NCI-H2029 treated with DMSO at 0.1 percent for 48 hours (cell line): ENCODE data around the gene COL13A1.

Source experiments
- DNase-seq: peaks from one replicate; lab custom pipeline; 2025; lab: John Stamatoyannopoulos, UW

Gene COL13A1

DNA sequence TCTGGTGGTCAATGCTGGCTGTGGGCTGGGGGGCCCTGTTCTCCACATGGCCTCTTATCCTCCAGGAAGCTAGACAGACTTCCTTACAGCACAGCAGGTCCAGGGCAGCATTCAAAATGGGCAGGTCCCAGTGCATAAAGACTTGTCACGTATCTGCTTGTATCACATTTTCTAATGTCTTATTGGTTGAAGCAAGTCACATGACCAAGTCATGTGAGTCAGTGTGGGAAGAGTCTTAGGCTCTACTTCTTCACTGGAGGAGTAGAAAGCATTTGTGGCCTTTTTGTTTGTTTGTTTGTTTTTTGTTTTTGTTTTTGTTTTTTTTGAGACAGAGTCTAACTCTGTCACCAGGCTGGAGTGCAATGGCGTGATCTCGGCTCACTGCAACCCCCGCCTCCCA is 104.7 kb downstream of the COL13A1 start:
- DNase-seq, result no peak

DNA sequence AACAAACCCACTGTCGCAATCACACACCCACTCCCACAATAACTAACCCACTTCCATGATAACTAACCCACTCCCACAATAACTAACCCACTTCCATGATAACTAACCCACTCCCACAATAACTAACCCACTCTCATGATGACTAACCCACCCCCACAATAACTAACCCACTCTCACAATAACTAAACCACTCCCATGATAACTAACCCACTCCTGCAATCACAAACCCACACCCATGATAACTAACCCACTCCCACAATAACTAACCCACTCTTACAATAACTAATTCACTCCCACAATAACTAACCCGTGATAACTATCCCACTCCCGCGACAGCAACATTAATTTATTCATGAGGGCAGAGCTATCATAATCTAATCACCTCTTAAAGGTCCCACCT is 105.8 kb downstream of the COL13A1 start:
- no peak for DNase-seq

DNA sequence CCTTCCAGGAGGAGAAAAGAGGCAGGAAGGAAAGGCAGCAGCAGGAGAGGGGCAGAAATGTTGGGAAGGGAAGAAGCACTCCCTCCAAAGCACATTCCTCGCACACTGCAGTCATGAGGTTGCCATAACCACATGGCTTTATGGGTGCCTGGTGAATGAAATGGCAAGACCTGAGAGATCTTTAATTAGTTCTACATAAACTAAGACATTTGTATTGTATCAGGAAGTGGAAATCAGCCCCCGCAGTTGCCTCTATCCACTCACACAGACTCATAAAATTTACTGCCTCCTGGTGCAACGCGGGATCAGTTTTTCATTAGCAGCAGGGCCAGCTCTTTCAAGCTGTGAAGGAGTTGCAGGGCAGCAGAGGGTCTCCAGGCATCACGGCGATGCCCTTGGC is 106.4 kb downstream of the COL13A1 start:
- DNase-seq, result no peak

DNA sequence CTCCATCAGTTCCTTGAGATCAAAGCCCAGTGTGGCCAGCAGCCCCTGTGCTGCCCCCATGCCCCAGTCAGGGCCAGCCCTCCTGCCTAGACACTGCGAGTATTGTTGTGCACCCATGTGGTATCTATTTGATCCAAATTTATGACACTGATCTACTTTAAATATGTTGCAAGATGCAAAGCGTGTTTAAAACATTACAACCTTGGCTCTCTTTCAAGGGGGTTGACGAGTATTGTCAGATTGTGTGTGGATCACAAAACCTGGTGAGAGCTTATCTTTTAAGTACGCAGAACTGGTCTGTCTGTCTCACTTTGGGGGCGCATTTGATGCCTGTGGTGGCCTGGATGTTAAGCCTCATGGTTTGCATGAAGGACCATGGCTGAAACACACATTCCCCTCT is 108.9 kb downstream of the COL13A1 start:
- DNase-seq, result no peak

DNA sequence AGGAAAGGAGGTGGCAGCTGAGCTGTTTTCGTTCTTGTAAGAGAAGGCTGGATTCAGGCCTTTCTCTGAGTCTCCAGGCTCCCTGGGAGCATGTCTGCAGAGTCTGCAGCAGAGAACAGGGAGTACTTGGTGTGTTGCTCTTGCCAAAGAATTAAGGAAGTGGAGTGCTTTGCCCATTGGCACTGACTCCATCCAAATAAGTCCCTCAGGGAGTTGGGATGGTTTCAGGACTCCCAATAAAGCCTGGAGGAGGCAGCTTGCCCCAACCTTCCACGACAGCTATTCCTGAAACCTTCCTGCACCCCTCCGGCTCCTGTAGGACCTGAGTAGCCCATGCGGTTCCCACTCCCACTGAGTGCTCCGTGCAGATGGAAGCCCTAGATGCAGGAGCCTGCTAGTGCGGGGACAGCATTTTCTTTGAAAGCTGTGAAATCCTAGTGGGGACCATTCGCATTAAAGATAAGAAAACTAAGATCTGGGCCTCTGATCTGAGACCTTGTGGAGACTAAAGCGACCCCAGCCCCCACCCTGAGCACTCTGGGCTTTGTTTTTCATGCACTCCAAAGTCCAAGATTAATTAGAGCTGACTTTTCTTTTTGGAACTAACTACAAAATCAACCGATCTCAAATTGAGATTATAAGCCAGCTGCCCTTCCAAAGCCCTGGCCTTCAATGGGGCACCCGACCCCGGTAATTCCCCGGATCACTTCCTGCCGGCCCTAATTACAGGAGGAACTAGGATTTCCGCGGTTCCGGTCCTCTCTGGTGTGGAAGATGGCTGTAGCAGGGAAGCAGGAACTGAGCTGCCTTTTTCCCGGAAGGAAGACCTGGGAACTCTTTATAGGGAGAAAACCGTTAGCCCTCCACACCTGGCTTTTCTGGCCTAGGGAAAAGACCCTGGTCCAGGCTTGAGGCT is 110.2 kb downstream of the COL13A1 start:
- no peak for DNase-seq

DNA sequence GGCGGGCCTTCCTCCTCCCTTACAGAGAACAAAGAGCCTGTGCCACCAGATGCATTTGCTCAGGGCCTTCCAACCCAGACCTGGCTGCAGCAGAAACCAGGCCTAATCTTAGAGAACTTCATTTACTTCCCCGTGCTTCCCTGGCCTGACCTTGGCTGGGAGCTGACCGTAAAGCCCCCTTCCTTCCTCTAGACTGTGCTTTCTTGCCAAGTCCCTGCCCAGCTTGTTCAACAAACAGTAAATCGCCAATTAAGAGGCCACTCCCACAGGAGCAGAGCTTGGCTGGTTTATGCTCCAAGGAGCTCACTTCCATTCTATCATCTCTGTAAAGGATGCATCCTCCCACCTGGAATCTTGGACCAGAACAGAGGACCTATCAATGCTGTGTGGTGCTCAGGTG is 110.9 kb downstream of the COL13A1 start:
- DNase-seq, result no peak

DNA sequence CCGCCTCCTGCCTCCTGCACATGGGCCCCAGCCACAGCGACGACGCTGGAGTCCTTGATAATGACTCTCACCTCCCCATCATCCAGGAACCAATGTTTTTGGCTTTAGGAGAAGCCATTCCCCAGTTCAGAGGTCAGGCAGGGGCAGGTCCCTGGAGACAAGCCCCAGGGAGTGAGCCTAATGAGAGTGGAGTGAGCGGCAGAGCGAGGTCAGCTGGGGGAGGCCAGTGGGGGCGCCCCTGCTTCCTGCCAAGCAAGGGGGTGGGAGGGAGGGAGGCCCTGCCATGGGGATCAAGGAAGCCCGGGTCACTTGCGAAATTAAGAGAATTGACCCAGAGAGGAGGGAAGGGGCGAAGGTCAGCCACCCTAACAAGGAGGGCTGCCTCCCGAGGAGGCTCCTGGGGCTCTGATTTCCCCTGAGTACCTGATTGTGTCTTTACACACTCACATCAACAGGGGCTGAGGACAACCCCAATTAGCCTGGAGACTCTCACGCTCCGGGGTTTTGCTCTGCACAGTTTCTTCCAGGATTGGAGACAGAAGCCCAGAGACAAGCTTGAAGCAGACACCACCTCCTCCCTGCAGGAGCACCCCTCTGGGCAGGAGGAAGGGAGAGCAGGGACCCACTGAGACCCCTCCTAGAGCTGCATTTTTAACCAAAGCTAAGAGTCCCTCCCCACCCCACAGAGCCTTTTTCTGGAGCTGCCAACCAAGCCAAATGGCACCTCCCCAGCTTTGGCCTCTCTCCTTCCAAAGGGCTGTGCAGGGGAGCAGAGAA is 112.1 kb downstream of the COL13A1 start:
- DNase-seq, result no peak

DNA sequence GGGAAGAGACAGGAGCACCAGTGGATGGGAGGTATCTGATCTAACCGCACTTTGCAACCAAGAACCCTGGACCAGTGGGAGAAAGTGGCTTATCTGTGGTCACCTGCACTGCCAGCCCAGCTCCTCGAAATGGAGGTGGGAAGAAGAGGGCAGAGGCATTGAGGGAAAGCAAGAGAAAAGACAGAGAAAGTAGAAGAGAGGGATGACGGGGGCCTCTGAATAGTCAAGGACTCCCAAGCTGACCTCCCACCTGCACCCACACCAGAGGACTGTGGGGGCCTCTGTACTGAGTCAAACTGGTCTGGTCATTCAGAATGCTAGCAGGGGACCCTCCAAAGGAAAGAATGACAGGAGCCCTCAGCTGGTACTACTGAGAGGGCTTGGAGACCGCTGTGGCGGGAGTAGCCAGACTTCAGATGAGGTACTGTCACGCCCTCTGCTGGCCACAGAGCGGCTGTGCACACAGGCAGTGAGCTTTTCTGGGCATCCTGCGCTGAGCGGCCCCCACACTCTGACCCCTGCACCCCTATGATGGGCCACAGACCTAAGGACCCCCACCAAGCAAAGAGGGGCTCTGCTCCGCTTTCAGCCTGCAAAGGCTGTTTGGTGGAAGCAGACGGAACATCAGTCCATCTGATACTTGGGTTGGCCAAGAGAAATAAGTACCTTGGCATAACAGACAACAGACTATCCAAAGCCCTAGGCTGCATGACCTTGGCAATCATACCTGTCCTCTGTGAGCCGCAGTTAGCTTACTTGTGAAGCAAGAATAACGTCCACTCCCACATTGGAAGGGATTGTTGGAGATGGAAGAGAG is 112.9 kb downstream of the COL13A1 start:
- DNase-seq, result no peak

DNA sequence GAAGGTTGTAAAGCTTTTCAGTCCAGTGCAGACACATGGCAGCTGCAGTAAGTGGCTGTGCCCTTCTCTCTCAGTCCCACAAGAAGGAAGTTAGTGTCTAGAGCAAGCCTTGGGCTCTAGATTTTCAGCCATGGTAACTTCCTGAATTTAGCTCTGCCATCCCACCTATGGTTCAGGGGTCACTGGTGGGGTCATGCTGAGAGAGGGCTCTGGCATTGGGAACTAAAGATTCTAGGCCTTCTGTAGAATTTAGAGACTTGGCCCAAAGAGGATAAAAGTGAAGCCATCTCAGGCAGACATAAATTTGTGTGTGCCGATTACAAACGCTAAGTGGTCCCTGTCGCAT is 113.5 kb downstream of the COL13A1 start:
- DNase-seq, result no peak

DNA sequence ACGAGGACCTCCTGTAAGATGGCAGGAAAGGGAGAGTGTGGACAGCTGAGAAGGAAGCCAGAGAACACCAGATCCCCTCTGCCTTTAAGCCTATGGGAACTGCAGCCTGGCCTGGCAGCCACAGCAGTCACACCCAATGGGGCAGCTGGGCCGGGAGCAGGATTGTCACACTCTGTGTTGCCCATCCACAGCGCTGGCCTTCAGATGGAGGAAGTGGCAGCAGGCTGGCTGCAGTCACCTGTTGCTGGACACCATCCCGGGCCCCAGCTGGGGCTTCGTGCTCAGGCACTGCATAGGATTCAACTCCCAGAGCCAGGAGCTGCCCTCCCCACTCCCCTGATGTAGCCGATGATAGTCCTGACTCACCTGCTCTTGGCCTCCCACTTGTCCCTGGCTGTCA is 114.4 kb downstream of the COL13A1 start:
- DNase-seq, result no peak

DNA sequence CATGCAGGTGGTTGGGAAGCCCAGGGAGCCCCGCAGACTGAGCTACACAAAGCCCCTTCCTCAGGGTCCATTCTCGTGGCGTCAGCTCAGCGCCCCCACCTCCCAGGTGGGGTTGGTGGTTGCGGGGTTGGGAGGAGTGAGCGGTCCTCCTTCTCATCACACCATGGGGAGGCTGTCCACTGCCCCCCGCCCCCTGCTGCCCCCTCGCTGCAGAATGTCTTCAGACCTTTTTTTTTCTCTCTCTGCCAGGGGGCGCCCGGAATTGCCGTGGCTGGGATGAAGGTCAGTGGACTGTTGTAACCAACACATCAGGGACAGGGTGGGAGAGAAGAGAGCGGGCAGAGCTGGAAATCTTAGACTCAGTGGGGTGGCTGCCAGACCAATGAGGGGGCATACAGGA is 116.3 kb downstream of the COL13A1 start:
- DNase-seq, result no peak

DNA sequence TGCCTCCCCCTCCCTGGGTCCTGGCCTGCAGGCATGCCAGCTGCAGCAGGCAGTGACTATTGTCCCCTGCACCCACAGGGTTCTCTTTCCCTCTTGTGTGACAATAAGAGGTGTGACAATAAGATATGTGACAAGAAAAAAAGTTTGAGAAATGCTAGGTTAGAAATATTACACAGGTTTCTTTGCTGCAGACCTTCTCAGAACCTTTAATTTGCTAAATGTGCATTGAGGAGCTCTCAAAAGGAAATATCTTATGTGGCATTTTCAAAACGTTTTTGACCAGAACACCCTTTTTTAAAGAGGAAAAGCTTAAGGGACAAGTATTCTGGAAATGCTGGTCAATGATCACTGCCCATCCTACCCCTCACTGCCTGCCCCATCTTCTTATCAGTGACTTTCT is 117.5 kb downstream of the COL13A1 start:
- no peak for DNase-seq

DNA sequence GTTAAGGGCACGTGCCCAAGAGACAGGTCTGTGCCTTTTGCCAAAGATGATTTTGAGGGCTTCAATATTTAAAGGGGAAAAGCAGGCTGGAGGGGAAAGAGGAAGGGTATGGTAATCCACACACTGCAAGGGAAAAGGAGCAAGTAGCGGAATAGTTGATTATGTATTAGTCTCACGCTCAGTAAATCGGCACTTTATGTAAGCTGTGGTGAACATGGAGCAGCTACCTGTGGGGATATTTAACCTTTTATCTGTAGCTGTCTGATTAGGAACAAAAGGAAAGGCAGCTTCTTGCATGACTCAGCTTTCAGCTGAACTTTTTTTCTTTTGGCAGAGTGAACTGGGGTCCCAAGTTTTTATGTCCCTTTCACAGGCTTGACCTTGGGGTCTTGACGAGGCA is 123.4 kb downstream of the COL13A1 start:
- DNase-seq, result no peak

DNA sequence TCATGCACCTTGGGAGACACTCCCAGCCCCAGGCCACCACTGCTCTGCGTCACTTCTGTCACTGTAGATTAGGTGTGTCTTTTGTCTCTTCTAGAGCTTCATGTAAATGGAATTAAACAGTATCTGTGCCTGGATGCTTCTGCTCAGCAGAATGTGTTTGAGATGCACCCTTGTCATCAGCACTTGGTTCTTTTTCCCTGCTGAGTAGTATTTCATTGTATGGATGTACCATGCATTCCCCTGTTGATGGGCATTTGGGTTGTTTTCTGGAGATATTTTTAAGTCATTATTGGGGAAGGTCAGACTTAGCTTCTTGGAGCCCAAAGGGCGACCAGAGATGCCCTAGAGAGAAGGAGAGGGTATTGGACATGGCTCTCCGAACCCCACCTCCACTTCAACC is 126.6 kb downstream of the COL13A1 start:
- no peak for DNase-seq

DNA sequence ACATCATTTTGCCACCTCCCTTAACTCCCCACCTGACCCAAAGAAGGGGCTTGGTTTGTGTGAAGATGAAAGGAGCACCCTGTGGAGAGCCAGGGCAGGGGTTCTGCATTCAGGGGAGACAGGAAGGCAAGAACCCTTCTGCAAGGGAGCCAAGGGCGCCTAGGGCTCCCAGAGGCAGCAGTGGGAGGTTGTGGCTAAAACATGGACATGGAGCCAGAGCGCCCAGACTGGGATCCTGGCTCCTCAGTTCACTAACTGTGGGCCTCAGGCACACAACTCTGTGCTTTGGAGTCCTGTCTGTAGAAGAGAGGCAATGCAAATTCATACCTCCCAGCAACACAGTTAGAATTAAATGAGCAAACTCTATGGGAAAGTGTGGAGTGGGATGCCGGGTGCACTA is 127.9 kb downstream of the COL13A1 start:
- no peak for DNase-seq

DNA sequence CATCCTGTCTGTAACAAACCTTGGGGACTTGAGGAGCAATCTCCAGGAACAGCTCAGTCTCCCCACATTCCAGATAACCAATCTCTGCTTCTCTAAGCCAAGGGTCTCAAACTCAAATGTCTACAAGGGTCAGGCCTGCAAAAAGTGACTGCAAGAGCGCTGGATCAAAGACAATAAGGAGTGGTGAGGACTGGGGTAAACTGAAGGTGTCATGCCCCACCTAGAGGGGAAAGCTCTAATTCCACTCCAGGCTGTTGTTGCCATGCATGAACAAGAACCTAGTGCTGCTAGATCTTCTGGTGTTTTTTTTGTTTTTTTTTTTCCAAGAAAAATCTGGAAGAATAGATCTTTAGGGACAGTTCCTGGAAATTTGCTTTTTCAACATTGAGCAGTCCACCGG is 133.1 kb downstream of the COL13A1 start:
- DNase-seq, result no peak

DNA sequence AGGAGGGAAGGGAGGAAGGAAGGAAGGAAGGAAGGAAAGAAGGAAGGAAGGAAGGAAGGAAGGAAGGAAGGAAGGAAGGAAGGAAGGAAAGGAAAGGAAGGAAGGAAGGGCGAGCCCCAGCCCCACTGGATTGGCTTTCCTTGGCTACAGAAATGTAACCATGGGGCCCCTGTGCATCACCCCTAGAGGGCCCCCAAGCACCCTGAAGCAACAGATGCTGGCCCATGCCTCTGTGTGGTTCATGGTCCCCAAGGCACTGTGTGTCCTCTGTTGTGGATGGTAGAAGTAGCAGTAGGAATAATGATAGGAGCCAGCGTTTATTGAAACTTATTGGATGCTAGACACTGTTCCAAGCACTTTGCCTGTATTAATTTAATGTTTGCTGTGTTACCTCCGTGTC is 134.4 kb downstream of the COL13A1 start:
- no peak for DNase-seq

DNA sequence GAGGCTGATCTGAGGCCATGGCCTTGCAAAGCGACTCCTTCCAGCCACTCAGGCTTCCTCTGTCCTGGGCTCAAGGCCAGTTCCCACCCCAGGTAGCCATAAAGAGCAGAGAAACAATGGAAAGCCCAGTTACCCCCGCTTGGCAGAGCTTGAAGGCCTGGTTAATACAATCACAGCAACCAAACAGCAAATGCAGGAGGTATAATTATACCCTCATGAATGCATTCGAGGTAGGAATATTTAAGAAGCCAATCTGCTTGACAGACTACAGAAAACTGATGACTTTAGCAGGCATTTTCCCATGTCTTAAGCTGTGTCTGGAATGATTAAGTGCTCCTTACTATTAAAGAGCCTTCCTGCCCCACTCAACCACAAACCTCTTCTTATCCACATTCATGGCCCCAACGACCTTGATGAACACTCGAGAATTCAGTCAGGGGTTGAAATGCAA is 136.9 kb downstream of the COL13A1 start:
- no peak for DNase-seq

DNA sequence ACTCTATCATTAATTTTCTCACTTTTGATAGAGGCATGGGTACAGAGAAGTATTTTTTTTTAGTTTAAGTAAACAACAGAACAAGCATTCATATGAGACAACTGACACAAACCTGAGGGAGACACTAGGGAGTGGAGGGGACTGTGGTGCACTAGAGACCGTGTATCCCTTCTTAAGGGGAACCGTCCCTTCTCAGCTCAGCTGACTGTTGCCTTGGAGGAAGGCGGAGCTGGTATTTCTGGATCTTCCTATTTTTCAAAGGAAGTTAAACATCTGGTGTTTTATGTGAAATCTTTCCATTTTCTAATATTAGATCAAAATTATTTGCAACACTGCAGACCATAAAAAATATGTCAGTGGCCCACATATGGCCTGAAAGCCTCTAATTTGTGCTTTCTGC is 137.4 kb downstream of the COL13A1 start:
- DNase-seq, result no peak

DNA sequence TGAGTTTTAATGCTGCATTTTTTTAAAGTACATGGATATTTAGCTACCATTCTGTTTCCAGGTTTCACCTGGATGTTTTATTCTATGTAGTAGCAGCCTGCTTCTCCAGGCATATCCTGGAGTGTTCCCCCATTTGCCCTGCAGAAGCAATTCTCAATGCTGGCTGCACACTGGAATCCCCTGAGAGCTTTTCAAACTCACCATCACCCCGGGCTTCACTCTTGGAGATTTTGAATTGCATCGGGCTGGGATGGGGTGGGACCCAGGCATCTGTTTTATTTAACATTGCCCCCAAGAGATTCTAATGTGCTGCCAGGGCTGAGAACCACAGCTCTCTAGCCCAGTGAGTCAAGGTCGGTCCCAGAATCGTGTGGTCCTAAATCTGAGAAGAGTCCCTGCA is 137.8 kb downstream of the COL13A1 start:
- no peak for DNase-seq

DNA sequence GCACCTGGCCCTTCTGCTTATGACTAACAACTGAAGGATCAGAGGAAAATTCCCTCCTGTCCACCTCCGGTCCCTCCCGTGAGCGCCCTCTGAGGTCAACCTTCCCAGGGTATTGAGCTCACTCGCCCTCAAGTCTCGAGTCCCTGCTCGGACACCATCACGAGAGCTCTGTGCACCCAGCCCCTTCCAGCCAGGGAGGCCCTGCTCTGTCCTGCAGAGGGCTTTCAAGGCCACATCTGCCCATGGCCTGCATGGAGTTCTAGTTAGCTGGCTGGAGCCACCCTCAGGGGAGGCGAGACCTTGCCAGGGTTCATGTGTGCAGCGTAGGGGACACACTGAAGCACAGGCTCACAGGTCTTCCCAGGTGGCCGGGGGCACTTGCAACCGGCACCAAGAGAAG is 140.0 kb downstream of the COL13A1 start:
- DNase-seq, result no peak

DNA sequence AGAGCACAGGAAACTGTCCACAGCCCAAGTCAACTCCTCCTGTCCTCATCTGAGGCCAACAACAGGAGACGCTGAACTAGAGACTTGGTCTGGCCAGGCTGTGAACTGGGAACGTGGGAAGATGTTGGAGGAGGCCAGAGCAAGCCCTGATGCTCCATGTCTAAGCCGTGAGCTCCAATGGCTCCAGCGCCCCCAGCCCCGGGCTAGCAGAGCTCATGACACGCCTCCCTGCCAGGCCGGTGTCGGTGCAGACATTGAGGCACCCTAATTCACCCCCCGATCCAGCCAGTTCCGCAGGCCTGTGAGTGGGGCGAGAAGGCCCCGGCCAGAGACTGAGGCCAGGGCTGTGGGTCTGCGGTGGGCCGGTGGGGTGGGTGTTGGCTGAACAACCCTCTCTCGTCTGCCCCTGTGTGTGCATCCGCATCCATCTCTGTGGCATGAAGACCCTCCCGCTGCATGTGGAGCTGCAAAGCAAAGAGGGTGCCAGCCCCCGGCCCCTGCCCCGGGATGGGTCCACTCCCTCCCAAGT is 141.7 kb downstream of the COL13A1 start:
- no peak for DNase-seq
